Urothelium cell line (cell line): Measurements from ENCODE around the gene CHCHD6.
"Not testable (repeated sequence)": the region's sequence is repeated elsewhere in the genome, so short reads cannot be mapped to it uniquely, and the experiment has no call there.

Experiments used
- DNase-seq: peaks from one replicate; pipeline ENCODE4 v3.0.0; 2011; ENCODE audit warnings: low spot score, mixed read lengths
- FAIRE-seq: peaks from 2 replicates; lab custom pipeline; 2011; peaks lifted over from hg19 to GRCh38; lab: Jason Lieb, UNC

CHCHD6 gene

GRCh38 chr3:126763035-126763434 is 59.0 kb downstream of the CHCHD6 start:
- FAIRE-seq, result no peak
- no peak for DNase-seq

GRCh38 chr3:126765187-126766069 is 61.4 kb downstream of the CHCHD6 start:
- DNase-seq, result no peak
- FAIRE-seq, result no peak

GRCh38 chr3:126766653-126767052 is 62.6 kb downstream of the CHCHD6 start:
- FAIRE-seq, result no peak
- DNase-seq, result no peak

- DNase-seq (no peak), FAIRE-seq (no peak)
These were observed 64.9 kb downstream of the CHCHD6 start for GRCh38 chr3:126768903-126769302.

- DNase-seq (no peak), FAIRE-seq (no peak)
These were observed 66.1 kb downstream of the CHCHD6 start for GRCh38 chr3:126770096-126770495.

- no peak for DNase-seq
- FAIRE-seq, result no peak
These were observed 69.1 kb downstream of the CHCHD6 start for GRCh38 chr3:126773167-126773566.

GRCh38 chr3:126773783-126774182 is 69.7 kb downstream of the CHCHD6 start:
- no peak for FAIRE-seq
- no peak for DNase-seq

GRCh38 chr3:126777366-126777765 is 73.3 kb downstream of the CHCHD6 start:
- FAIRE-seq (no peak), DNase-seq (no peak)

GRCh38 chr3:126780666-126781065 is 76.6 kb downstream of the CHCHD6 start:
- FAIRE-seq, result peak; percentile 37

GRCh38 chr3:126781406-126781805 is 77.4 kb downstream of the CHCHD6 start:
- no peak for DNase-seq
- no peak for FAIRE-seq

More at GRCh38 chr3:126780666-126781065, 76.6 kb downstream of the CHCHD6 start:
- DNase-seq, result no peak

GRCh38 chr3:126781889-126782491 is 78.0 kb downstream of the CHCHD6 start:
- DNase-seq, result peak; percentile 44

GRCh38 chr3:126782536-126782935 is 78.5 kb downstream of the CHCHD6 start:
- DNase-seq (peak; percentile 86), FAIRE-seq (peak; percentile 52)

More at GRCh38 chr3:126781889-126782491, 78.0 kb downstream of the CHCHD6 start:
- FAIRE-seq, result no peak

GRCh38 chr3:126784254-126784653 is 80.2 kb downstream of the CHCHD6 start:
- FAIRE-seq (no peak), DNase-seq (no peak)

- not testable (repeated sequence) for DNase-seq, FAIRE-seq
These were observed 87.3 kb downstream of the CHCHD6 start for GRCh38 chr3:126791320-126791719.

- DNase-seq (no peak), FAIRE-seq (no peak)
These were observed 89.0 kb downstream of the CHCHD6 start for GRCh38 chr3:126792998-126793397.

- FAIRE-seq, result no peak
These were observed 93.5 kb downstream of the CHCHD6 start for GRCh38 chr3:126797563-126797962.

GRCh38 chr3:126798521-126798920 is 94.5 kb downstream of the CHCHD6 start:
- no peak for DNase-seq
- no peak for FAIRE-seq

More at GRCh38 chr3:126797563-126797962, 93.5 kb downstream of the CHCHD6 start:
- DNase-seq, result no peak

- FAIRE-seq (no peak), DNase-seq (no peak)
These were observed 95.1 kb downstream of the CHCHD6 start for GRCh38 chr3:126799099-126799498.

GRCh38 chr3:126801312-126801711 is 97.3 kb downstream of the CHCHD6 start:
- not testable (repeated sequence) for FAIRE-seq, DNase-seq

- no peak for FAIRE-seq
- DNase-seq, result no peak
These were observed 103.8 kb downstream of the CHCHD6 start for GRCh38 chr3:126807795-126808194.

- no peak for FAIRE-seq
- DNase-seq, result no peak
These were observed 107.5 kb downstream of the CHCHD6 start for GRCh38 chr3:126811530-126811929.

- DNase-seq, result no peak
- FAIRE-seq, result no peak
These were observed 112.3 kb downstream of the CHCHD6 start for GRCh38 chr3:126816298-126816697.
